ENCODE results near the gene BRD2.

Gene BRD2

DNA sequence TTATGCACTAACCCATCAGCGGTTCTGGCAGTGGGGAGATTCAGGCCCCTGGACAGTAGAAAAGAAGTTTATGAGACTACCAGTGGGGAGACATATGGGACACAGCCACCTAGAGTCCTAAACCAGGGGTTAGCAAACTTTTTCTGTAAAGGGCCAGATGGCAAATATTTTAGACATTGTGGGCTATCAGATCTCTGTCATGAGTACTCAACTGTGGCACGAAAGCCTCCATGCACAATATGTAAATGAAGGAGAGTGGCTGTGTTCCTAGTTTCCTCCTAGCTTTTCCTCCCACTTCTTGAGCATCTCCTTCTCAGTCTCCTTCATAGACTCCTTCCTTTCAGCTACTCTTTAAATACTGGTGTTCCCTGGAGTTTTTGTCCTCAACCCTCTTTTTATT is 12.2 kb upstream of the BRD2 start:
- TF ChIP-seq GATA3 (IDR thresholded peaks at IDR 0.05; ENCODE audit: low read depth, low read length) (no peak), GATA2 (IDR thresholded peaks at IDR 0.05; ENCODE audit: low read depth, low read length) (no peak)

DNA sequence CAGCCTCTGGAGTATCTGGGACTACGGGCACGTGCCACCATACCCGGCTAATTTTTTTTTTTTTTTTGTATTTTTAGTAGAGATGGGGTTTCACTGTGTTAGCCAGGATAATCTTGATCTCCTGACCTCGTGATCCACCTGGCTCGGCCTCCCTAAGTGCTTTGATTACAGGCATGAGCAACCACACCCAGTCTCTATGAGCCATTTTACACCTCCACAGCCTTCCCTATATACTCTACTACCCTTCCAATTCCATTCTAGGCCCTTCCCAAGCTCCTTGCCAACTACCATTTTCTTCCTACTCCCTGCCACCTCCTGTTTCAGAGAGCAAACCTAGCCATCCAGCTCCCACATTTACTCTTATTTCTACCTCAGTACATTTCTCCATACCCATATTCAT is 7.8 kb upstream of the BRD2 start:
- no peak for TF ChIP-seq GATA2 (IDR thresholded peaks at IDR 0.05; ENCODE audit: low read depth, low read length)
- TF ChIP-seq GATA3 (IDR thresholded peaks at IDR 0.05; ENCODE audit: low read depth, low read length): no peak

- TF ChIP-seq GATA3 (IDR thresholded peaks at IDR 0.05; ENCODE audit: low read depth, low read length) (no peak), GATA2 (IDR thresholded peaks at IDR 0.05; ENCODE audit: low read depth, low read length) (no peak)
Observed at GRCh38 chr6:32962213-32962826, 6.1 kb upstream of the BRD2 start.

DNA sequence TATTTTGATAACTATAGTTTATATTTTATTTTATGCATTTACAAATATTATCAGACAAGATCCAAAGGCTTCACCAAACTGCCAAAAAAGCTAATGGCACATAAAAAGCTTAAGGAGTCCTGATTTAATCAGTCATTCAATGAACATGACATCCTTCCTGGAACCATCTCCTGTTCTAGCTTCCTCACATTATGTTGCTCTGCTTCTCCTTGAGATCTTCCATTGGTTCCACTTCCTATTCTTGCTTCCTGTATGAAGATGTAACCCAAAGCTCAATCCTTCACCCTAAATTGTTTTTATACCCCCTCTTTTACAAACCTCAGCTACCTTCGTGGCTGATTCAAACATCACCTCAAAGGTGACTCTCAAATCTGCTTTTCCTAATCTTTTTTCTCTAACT is 4.5 kb upstream of the BRD2 start:
- TF ChIP-seq GATA2 (IDR thresholded peaks at IDR 0.05; ENCODE audit: low read depth, low read length) (no peak), GATA3 (IDR thresholded peaks at IDR 0.05; ENCODE audit: low read depth, low read length) (no peak)

- no peak for TF ChIP-seq GATA3 (IDR thresholded peaks at IDR 0.05; ENCODE audit: low read depth, low read length)
- TF ChIP-seq GATA2 (IDR thresholded peaks at IDR 0.05; ENCODE audit: low read depth, low read length): no peak
Observed at GRCh38 chr6:32964776-32965175, 3.6 kb upstream of the BRD2 start.

DNA sequence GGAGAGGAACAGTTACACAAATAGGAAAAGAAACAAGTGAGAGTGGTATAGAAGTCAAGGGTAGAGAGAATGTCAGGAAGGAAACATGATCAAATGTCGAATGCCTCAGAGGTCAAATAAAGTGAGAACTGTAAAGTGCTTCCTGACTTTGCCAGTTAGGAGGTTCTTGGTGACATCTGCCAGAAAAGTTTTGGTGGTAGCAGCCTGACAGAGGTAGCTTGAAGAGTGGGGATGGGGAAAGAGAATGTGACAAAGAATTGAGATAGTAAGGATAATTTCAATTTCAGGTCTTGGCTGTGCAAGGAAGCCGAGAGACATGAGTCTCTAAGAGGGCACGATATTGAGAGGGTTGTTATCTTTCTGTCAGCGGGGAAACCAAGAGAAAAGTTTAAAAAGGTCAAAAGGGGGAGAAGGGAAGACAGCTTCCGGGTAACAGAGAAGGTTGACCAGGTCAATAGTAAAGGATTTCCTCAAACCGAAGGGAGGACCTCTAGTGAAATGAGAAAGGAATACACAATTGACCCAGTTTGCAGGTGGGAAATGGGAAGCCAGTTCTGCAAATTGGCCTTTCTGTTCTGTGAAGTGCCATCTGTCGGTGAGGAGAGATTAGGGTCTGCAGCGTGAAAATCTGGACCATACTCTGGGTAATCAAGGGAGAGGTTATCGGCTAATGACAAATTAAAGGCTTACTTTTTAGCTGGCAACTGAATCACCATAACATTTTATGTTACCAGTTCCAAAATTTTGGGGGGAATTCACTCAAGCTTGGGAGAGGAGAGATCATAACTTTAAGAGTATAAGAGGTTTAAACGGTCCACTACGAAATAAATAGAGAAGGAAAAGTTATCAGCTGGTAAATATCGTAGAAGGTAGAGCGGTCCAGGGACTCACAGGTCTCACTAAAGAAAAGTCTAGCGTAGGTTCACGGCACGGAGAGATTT is 973 bp upstream of the BRD2 start:
- no peak for TF ChIP-seq GATA3 (IDR thresholded peaks at IDR 0.05; ENCODE audit: low read depth, low read length)
- no peak for TF ChIP-seq GATA2 (IDR thresholded peaks at IDR 0.05; ENCODE audit: low read depth, low read length)

GRCh38 chr6:32968867-32969684 is 682 bp downstream of the BRD2 start:
- TF ChIP-seq GATA3 (IDR thresholded peaks at IDR 0.05; ENCODE audit: low read depth, low read length) (no peak), GATA2 (IDR thresholded peaks at IDR 0.05; ENCODE audit: low read depth, low read length) (no peak)

GRCh38 chr6:32969685-32970412 is 1.5 kb downstream of the BRD2 start:
- TF ChIP-seq GATA3 (IDR thresholded peaks at IDR 0.05; ENCODE audit: low read depth, low read length): no peak
- no peak for TF ChIP-seq GATA2 (IDR thresholded peaks at IDR 0.05; ENCODE audit: low read depth, low read length)

DNA sequence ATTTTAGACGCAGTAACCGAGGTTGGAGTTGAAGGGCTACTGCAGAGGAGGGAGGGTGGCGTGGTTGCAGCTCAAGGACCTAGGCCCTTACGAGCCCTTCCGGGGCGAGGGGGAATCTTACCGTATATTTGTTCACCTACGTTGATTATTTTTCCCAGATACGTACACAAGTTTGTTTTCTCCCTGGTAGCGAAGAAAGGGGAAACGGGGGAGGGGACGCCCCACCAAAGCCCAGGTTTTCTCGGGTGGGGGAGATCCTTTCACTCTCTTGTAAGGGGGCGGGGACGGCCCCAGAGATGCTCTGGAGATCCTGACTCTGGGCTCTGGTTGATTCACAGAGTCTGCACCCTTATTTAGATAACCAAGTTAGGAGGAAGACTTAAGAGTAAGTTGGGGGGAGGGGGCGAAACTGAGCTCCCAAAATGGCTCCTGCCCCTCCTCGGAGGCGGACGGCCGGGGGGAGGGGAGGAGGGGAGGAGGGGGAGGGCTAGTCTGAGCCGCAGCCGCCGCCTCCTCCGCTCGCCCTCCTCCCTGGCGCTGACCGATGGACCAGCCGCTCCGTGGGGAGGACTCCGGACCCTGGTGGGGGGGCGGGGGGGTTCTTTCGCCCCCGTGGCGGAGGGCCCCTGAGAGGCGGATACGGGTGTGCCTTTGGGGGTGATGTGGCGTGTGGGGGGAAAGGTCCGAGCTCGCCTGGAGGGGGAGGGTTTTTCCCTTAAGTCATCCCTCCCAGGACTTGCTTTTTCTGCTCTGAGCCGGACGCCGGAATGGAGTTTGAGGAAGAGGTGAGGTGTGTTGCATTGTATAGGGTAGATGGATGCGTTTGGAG is 2.2 kb downstream of the BRD2 start:
- TF ChIP-seq GATA3 (IDR thresholded peaks at IDR 0.05; ENCODE audit: low read depth, low read length): no peak
- TF ChIP-seq GATA2 (IDR thresholded peaks at IDR 0.05; ENCODE audit: low read depth, low read length): no peak

GRCh38 chr6:32971242-32971580 is 2.8 kb downstream of the BRD2 start:
- TF ChIP-seq GATA3 (IDR thresholded peaks at IDR 0.05; ENCODE audit: low read depth, low read length): no peak
- no peak for TF ChIP-seq GATA2 (IDR thresholded peaks at IDR 0.05; ENCODE audit: low read depth, low read length)

GRCh38 chr6:32971581-32972352 is 3.4 kb downstream of the BRD2 start:
- TF ChIP-seq GATA2 (IDR thresholded peaks at IDR 0.05; ENCODE audit: low read depth, low read length): no peak
- TF ChIP-seq GATA3 (IDR thresholded peaks at IDR 0.05; ENCODE audit: low read depth, low read length): no peak

Data from SH-SY5Y (cell line).